B cell (primary cell): ENCODE data around the gene CBX5. TPM values are rescaled to one million over a fixed set of nuclear protein-coding genes. Genes with fewer than 3 reads are reported as not detected.
A peak's percentile ranks its signal among the peaks of the same experiment; 100 is the strongest.

Experiments used
- ATAC-seq: fragments of 200-7000 bp; cut with Tn5 transposase; one replicate; pipeline ENCODE4 v1.10.0; 2021; ENCODE audit warnings: low read depth, mild to moderate bottlenecking, moderate number of reproducible peaks, moderate library complexity
- CTCF ChIA-PET: fragments of 350-600 bp; sonication (Branson Sonifier 250); formaldehyde crosslinking; loops from one replicate; lab custom pipeline; 2021; ENCODE audit warnings: antibody characterized with exemption, inconsistent platforms; lab: Charles Lee
- POLR2A ChIA-PET: fragments of 350-600 bp; sonication (Branson Sonifier 250); formaldehyde crosslinking; loops from one replicate; lab custom pipeline; 2021; ENCODE audit warnings: antibody characterized with exemption; lab: Charles Lee
- DNase-seq: peaks from one replicate; pipeline ENCODE4 v3.0.0; 2013
- H2AFZ ChIP-seq: 2 replicates; pipeline ENCODE4 v1.6.1; 2012; ENCODE audit warnings: mild to moderate bottlenecking, low read depth, low read length; ENCODE audit not compliant: insufficient read depth, poor library complexity, severe bottlenecking
- H3K27ac ChIP-seq, 2 donors: 1 replicate in 1 of 2; 2 replicates in 1 of 2; pipeline ENCODE4 v1.5.1; 2012 to 2013; ENCODE audit warnings: low read length in 2 of 2, mild to moderate bottlenecking in 2 of 2, moderate library complexity in 1 of 2
- H3K27me3 ChIP-seq, 4 experiments: fragments of 200-600 bp in 1 of 4; sonication (generic) in 1 of 4; replicated peaks in 1 of 4; 1 replicate in 2 of 4; 2 replicates in 2 of 4; pipeline versions ENCODE4 v1.6.1 to v1.7.0; 2013 to 2016; ENCODE audit warnings: low read length in 3 of 4, mild to moderate bottlenecking in 2 of 4, mixed read lengths in 1 of 4, moderate library complexity in 1 of 4; ENCODE audit not compliant: insufficient read depth in 4 of 4, control insufficient read depth in 3 of 4; ENCODE audit errors: control extremely low read depth in 1 of 4
- H3K36me3 ChIP-seq, 2 experiments: replicated peaks in 1 of 2; 1 replicate in 1 of 2; 2 replicates in 1 of 2; pipeline versions ENCODE4 v1.6.1 to v1.7.1; 2013; ENCODE audit warnings: low read length in 1 of 2; ENCODE audit not compliant: insufficient read depth in 2 of 2, control insufficient read depth in 1 of 2; ENCODE audit errors: control extremely low read depth in 1 of 2, extremely low read depth in 1 of 2
- H3K4me1 ChIP-seq, 2 donors: fragments of 200-600 bp in 1 of 2; sonication (generic) in 1 of 2; 1 replicate in 1 of 2; 2 replicates in 1 of 2; pipeline versions ENCODE4 v1.5.1 to v1.6.1; 2013 to 2017; ENCODE audit warnings: low read length in 2 of 2; ENCODE audit not compliant: control insufficient read depth in 2 of 2, insufficient read depth in 2 of 2
- H3K4me2 ChIP-seq: replicated peaks from 2 replicates; pipeline ENCODE3; 2012; ENCODE audit warnings: mild to moderate bottlenecking, low read depth, low read length; ENCODE audit not compliant: poor library complexity, severe bottlenecking
- H3K4me3 ChIP-seq, 5 experiments: fragments of 200-600 bp in 1 of 5; sonication (generic) in 1 of 5; 1 replicate in 3 of 5; 2 replicates in 2 of 5; pipeline versions ENCODE4 v1.5.1 to v1.7.0; 2011 to 2016; ENCODE audit warnings: low read length in 4 of 5, mild to moderate bottlenecking in 4 of 5, low read depth in 2 of 5, control low read depth in 1 of 5, moderate library complexity in 1 of 5; ENCODE audit not compliant: insufficient read depth in 1 of 5; ENCODE audit errors: control extremely low read depth in 1 of 5, extremely low read depth in 1 of 5
- H3K79me2 ChIP-seq: fragments of 200-600 bp; sonication (generic); one replicate; pipeline ENCODE4 v1.6.0; 2016; ENCODE audit warnings: low read length; ENCODE audit not compliant: control insufficient read depth, insufficient read depth
- H3K9ac ChIP-seq: fragments of 200-600 bp; sonication (generic); 2 replicates; pipeline ENCODE4 v1.6.1; 2017; ENCODE audit warnings: mild to moderate bottlenecking, low read length, moderate library complexity
- H3K9me3 ChIP-seq, 3 donors: one replicate each; pipeline versions ENCODE4 v1.6.1 to v1.7.1; 2013; ENCODE audit warnings: low read length in 2 of 3; ENCODE audit not compliant: control insufficient read depth in 2 of 3, insufficient read depth in 1 of 3; ENCODE audit errors: control extremely low read depth in 1 of 3
- H4K20me1 ChIP-seq: 2 replicates; pipeline ENCODE4 v1.6.0; 2012; ENCODE audit warnings: mild to moderate bottlenecking, low read length; ENCODE audit not compliant: insufficient read depth, control insufficient read depth, poor library complexity, severe bottlenecking
- H3K27ac Mint-ChIP-seq: one replicate; pipeline ENCODE4 v1.8.0; 2021; ENCODE audit warnings: mixed read lengths
- H3K27me3 Mint-ChIP-seq: one replicate; pipeline ENCODE4 v1.8.0; 2021; ENCODE audit warnings: mixed read lengths
- H3K4me1 Mint-ChIP-seq: one replicate; pipeline ENCODE4 v1.8.0; 2021; ENCODE audit warnings: mixed read lengths
- H3K4me3 Mint-ChIP-seq: one replicate; pipeline ENCODE4 v1.8.0; 2021; ENCODE audit warnings: mixed read lengths
- H3K9me3 Mint-ChIP-seq: one replicate; pipeline ENCODE4 v1.8.0; 2022; ENCODE audit warnings: mixed read lengths; ENCODE audit not compliant: insufficient read depth
- CTCF ChIP-seq: fragments of 200-600 bp; IDR thresholded peaks from one replicate; pipeline ENCODE4 v1.8.0; 2022; ENCODE audit warnings: antibody characterized with exemption, mild to moderate bottlenecking
- EZH2 ChIP-seq: IDR thresholded peaks from 2 replicates; pipeline ENCODE4 v1.6.1; 2012; ENCODE audit warnings: borderline replicate concordance, low read depth, mild to moderate bottlenecking, moderate library complexity, low read length; ENCODE audit not compliant: insufficient read depth, poor library complexity, severe bottlenecking
- WGBS: methylation state at CpG from one replicate; pipeline ENCODE4 v1.1.5; 2013; ENCODE audit warnings: missing lambda C conversion rate; ENCODE audit not compliant: insufficient coverage; 5-methylcytosine and 5-hydroxymethylcytosine counted together
- intact Hi-C: fragments of 100-400 bp; cut with micrococcal nuclease; formaldehyde crosslinking; loops from one replicate; pipeline ENCODE4 v1.10.0; 2022
- polyA plus RNA-seq: library from polyadenylated mRNA; depleted of rRNA; stranded (reverse); fragments of >200 nt; gene quantifications from 2 replicates; pipeline ENCODE4 v1.2.3, GENCODE V29; 2012
- total RNA-seq, 2 donors: library from RNA; stranded (reverse); fragments of 120-200 nt in 1 of 2; gene quantifications; 1 replicate in 1 of 2; 2 replicates in 1 of 2; pipeline versions ENCODE4 v1.2.3 to v1.2.4, GENCODE V29; 2013 to 2022

The CBX5 gene
- total and polyA plus RNA-seq, 2 donors (not counting 1 experiment from before 2014, with no cell fraction given): 10.5 to 66.2 TPM

- intact Hi-C loops: loop anchor here (1.0 kb wide), 3 partner anchors 73 to 143 kb away; no protein-coding TSS in a partner anchor
- WGBS: no CpG with 5 or more reads among the region's 1 CpG
- Histone ChIP-seq H3K9ac (no peak overlapping the region), H3K27me3 (no peaks in the 10 kb centered on the region), H3K4me2 (no peak overlapping the region), H3K27ac (no peak overlapping the region), H3K4me3 (no peak overlapping the region), H4K20me1 (no peaks in the 10 kb centered on the region), H2AFZ (no peak overlapping the region), H3K79me2 (peaks cover 38% of the 10 kb centered on the region), H3K4me1 (peaks cover 0 to 4% of the 10 kb centered on the region in 2 donors), H3K9me3 (no peaks in the 10 kb centered on the region), H3K36me3 (peaks cover 9 to 43% of the 10 kb centered on the region in 2 experiments)
- H3K27ac Mint-ChIP-seq: no peak overlapping the region
- H3K27me3 Mint-ChIP-seq: no peaks in the 10 kb centered on the region
- POLR2A ChIA-PET: interaction anchor here (0.7 to 1.3 kb wide), 3 partner anchors 8 to 117 kb away, joined by 3 to 9 read pairs (median 5); no protein-coding TSS in a partner anchor
- no peak for TF ChIP-seq EZH2
- peak; percentile 77 for TF ChIP-seq CTCF
- ATAC-seq (peak; percentile 56), DNase-seq (peak; percentile 63)
- H3K4me3 Mint-ChIP-seq: no peak overlapping the region
- H3K4me1 Mint-ChIP-seq: peaks cover 6% of the 10 kb centered on the region
- CTCF ChIA-PET: interaction anchor here (0.7 to 6.5 kb wide), 33 partner anchors 11 to 188 kb away, joined by 3 to 46 read pairs (median 5); partner anchors contain the start of genes COPZ1, HNRNPA1 and SMUG1
- no peaks in the 10 kb centered on the region for H3K9me3 Mint-ChIP-seq
Observed at GRCh38 chr12:54251667-54252284, 28.1 kb downstream of the CBX5 start.

- no peak for TF ChIP-seq CTCF
- TF ChIP-seq EZH2: no peak
- Histone ChIP-seq H3K79me2 (peaks cover 48% of the 10 kb centered on the region), H2AFZ (no peak overlapping the region), H3K9ac (no peak overlapping the region), H4K20me1 (no peaks in the 10 kb centered on the region), H3K27ac (no peak overlapping the region), H3K4me2 (no peak overlapping the region), H3K27me3 (no peaks in the 10 kb centered on the region), H3K4me3 (no peak overlapping the region), H3K4me1 (peaks cover 0 to 4% of the 10 kb centered on the region in 2 donors), H3K36me3 (peaks cover 8 to 38% of the 10 kb centered on the region in 2 experiments), H3K9me3 (no peaks in the 10 kb centered on the region)
- no peak for ATAC-seq
- Mint-ChIP-seq H3K9me3 (no peaks in the 10 kb centered on the region), H3K27me3 (no peaks in the 10 kb centered on the region), H3K27ac (no peak overlapping the region), H3K4me3 (no peak overlapping the region), H3K4me1 (peaks cover 6% of the 10 kb centered on the region)
- intact Hi-C loops: no loop called here
- DNase-seq: no peak
- ChIA-PET POLR2A (no interaction called here), CTCF (interaction anchor here (0.9 to 6.5 kb wide), 4 partner anchors 22 to 118 kb away, joined by 3 to 46 read pairs (median 4); no protein-coding TSS in a partner anchor)
- no CpG with 5 or more reads among the region's 5 CpGs for WGBS
Observed at GRCh38 chr12:54249489-54249888, 30.4 kb downstream of the CBX5 start.
